HK-2 (cell line): ENCODE data around the gene LTO1.

ENCODE experiments used
- DNase-seq: peaks from one replicate; pipeline ENCODE4 v3.0.0-alpha.2; 2018; ENCODE audit not compliant: unreplicated experiment

The LTO1 gene

GRCh38 chr11:69644962-69645675 is 30.0 kb downstream of the LTO1 start:
- no peak for DNase-seq

DNA sequence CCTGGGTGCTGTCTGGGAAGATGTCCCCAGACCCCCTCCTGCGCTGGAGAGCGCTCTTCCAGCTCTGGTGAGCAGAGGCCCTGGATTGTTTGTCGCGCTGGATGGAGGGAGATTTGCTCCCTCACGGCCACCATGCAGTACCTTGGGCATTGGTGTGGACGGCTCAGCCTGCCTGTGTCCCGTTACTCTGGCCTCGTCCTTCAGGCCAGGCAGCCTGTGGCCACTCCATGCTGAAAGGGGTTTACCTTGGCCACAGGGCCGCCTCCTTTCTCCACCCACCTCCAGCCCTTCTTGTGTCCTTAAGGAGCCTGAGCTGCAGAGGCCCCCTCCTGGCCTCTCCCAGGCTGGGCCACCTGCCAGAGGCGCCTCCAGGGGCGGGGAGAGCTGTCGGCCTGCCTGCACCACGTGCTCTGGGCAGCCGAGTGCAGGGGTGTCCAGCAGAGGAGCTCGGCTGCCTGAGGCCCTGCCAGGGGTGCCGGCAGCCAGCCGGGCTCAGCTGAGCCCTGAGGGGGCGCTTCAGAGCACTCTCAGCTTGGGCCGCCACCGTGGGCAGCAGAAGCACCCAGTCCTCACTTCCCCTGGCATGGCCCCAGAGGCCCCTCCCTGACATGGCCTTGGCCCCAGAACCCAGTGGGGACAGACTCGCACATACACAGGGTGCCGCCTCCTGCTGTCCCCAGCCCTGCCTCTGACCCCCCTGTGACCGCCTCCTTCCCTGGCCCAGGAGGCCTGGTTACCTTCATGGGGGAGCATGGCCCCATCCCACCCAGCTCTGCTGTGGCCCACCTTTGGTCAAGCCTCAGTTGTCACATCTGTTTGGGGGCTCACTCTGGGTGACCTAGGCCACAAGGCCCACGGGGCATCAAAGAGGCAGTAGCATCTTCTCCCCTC is 30.8 kb downstream of the LTO1 start:
- DNase-seq, result peak; percentile 64

- no peak for DNase-seq
Measured at GRCh38 chr11:69643646-69644045, 31.5 kb downstream of the LTO1 start.

GRCh38 chr11:69642913-69643632 is 32.1 kb downstream of the LTO1 start:
- peak; percentile 71 for DNase-seq

DNA sequence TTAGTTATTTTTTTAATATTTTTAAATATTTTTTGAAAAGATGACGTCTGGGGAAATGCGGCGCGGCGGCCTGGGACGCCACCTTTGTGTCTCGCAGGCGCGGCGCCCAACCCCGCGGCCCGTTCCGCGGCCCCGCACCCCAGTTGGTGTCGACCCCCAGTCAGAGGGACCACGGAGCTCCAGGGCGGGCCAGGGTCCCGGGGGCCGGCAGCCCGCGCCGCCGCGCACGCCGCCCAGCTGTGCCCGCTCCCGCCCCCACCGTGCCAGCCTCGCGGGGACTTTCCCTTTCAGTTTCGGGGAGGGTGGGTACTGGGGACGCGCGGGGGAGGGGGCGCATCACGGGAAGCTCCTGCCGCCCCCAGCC is 32.6 kb downstream of the LTO1 start:
- no peak for DNase-seq

DNA sequence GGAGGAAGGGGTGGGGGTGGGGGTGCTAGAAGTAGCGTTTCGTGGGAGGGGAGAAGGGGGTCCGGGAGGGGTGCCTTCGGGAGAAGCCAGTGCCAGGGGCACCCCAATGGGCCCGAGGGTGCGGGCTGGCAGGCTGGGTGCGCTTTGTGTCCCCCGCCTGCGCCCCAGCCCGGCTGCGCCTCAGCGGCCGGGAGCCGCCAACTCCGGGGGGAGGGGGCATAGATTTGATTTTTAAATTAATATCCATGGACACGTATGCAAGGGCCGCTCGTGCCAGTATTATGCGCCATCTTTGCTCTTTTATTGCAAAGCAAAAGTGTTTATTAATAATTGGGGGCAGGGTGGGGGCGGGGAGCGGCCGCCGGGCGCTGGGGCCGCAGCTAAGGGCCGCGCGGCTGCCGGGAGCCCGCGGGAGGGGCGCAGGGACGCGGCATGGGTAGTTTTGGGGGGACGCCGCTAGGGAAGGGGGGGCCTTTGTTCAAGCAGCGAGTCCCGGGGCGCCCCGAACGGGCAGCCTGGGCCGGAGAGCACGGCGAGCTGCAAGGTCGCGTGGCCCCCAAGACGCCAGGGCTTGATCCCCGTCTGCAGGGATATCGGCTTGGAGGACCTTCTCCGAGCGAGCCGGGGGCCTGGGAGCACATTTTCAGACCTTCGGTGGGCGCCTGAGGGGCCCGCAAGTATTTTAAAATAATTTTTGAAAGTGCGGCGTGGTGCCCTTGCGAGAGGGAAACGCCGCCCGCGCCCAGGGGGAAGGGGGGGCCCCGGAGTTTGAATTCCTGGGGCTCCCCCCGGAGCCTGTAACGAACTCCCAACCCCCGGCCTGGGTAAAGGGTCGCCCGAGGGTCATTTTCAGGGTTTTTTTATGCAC is 33.2 kb downstream of the LTO1 start:
- no peak for DNase-seq

DNA sequence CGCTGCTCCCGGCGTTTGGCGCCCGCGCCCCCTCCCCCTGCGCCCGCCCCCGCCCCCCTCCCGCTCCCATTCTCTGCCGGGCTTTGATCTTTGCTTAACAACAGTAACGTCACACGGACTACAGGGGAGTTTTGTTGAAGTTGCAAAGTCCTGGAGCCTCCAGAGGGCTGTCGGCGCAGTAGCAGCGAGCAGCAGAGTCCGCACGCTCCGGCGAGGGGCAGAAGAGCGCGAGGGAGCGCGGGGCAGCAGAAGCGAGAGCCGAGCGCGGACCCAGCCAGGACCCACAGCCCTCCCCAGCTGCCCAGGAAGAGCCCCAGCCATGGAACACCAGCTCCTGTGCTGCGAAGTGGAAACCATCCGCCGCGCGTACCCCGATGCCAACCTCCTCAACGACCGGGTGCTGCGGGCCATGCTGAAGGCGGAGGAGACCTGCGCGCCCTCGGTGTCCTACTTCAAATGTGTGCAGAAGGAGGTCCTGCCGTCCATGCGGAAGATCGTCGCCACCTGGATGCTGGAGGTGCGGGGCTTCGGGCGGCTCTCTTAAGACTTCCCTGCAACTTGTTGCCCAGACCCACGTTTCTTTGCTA is 34.1 kb downstream of the LTO1 start, which contains the start of gene CCND1:
Gene CCND1 (plus strand): TSS at position 162 of the 587 bp plus-strand sequence. CDS start 158 bp downstream, at position 320.
- DNase-seq, result peak; percentile 57

DNA sequence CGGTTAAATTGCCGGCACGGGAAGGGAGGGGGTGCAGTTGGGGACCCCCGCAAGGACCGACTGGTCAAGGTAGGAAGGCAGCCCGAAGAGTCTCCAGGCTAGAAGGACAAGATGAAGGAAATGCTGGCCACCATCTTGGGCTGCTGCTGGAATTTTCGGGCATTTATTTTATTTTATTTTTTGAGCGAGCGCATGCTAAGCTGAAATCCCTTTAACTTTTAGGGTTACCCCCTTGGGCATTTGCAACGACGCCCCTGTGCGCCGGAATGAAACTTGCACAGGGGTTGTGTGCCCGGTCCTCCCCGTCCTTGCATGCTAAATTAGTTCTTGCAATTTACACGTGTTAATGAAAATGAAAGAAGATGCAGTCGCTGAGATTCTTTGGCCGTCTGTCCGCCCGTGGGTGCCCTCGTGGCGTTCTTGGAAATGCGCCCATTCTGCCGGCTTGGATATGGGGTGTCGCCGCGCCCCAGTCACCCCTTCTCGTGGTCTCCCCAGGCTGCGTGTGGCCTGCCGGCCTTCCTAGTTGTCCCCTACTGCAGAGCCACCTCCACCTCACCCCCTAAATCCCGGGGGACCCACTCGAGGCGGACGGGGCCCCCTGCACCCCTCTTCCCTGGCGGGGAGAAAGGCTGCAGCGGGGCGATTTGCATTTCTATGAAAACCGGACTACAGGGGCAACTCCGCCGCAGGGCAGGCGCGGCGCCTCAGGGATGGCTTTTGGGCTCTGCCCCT is 34.7 kb downstream of the LTO1 start:
- no peak for DNase-seq

DNA sequence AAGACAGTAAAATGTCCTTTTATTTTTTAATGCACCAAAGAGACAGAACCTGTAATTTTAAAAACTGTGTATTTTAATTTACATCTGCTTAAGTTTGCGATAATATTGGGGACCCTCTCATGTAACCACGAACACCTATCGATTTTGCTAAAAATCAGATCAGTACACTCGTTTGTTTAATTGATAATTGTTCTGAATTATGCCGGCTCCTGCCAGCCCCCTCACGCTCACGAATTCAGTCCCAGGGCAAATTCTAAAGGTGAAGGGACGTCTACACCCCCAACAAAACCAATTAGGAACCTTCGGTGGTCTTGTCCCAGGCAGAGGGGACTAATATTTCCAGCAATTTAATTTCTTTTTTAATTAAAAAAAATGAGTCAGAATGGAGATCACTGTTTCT is 35.3 kb downstream of the LTO1 start:
- no peak for DNase-seq

GRCh38 chr11:69638941-69639681 is 36.0 kb downstream of the LTO1 start:
- peak; percentile 89 for DNase-seq

DNA sequence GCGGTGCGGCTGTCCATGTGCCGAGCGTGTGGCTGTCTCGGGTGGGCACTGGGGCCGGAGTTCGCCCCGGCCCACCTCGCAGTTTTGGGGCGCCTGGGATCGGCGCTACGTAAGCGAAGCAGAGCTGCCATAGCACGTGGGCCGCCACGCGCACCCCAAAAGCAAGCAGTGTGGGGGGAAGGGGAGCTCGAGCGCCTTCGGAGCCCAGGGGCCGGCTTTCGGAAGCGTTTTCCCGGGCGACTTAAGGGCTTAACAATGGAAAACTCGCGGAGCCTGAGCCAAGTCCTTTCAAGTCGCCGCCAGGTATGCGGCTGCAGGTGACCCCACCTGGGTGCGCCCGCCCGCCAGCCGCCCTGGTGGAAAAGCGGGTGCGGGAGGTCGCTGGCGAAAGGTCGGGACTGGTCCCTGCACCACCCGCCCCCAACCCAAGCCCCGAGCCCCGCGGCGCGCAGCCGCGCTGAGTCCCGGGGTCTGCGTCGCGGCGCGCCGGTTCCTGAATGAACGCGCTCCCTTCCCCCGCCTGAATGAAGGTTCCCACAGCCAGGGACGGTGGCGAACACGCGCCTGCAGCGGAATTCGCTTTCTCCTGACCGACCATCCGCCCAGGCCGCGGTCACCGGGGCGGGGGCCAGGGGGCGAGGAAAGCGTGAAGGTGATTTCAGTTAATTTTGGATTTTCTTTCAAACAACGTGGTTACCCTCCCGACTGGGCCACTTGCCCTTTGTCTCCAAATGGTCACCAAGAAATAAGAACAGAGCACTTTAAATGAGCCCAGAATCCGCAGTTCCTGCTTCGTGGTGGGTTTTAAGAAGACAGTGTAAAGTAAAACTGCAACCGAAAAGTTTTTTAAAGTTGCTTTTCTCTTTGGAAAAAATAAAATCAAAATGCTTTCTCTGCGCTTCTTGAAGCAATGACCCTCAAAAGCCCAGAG is 36.9 kb downstream of the LTO1 start:
- peak; percentile 44 for DNase-seq

GRCh38 chr11:69637198-69637940 is 37.8 kb downstream of the LTO1 start:
- no peak for DNase-seq

- DNase-seq, result peak; percentile 70
Measured at GRCh38 chr11:69636512-69637197, 38.5 kb downstream of the LTO1 start.

- DNase-seq, result no peak
Measured at GRCh38 chr11:69635804-69636511, 39.2 kb downstream of the LTO1 start.

DNA sequence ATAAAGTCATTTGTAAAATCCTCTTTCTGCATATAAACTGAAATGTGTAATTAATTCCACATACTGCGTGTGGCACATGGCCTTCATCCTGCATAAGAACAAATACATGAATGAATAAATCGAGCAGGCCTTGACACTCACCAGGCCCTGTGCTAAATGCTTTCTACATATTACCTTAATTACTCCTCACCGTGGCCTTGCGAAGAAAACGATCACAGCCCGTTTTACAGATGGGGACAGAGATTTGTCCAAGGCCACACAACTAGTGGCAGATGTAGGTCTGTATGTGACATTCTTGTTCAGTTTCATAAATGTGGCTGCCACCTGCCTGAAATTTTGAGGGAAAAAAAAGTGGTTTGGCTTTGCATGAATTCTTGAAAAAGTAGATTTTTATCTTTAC is 40.0 kb downstream of the LTO1 start:
- DNase-seq, result no peak

DNA sequence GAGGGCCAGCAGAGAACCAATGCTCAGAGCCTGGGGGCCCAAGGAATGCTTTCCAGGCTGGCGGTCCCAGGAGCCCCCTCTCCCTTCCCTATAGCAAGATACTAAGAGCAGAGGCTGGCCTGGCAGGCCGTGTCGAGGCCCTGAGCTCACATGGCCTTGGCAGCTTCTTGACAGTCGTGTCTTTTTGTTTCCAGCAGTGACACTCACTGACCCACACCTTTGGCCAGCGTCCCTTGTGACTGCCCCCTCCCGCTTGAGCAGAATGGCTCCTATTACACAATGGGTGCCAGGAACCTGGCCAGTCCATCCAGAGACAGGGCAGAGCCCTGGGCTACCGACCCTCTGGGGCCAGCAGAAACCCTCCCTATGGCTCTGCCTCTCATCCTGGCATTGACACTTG is 40.6 kb downstream of the LTO1 start:
- no peak for DNase-seq

DNA sequence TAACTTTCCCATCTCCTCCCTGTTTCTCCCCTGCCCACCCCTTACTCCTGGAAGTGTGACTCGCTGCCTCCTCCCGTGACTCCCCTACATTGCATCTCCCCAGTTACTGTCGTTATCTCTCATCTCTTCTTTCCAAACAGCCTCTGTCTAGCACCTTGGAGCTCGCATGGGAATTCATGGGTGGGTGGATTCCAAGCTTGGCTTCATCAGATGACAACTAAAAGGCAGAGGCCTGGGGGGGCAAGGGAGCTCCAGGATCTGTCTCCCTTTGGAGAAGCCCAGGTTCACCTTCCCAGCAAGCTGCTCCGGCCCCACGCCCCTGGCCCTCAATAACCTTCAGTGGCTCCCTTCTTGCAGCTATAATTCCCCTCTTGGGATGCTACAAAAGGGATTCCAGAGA is 41.1 kb downstream of the LTO1 start:
- DNase-seq, result no peak
